ENCODE results near the gene NOP56. TPM values are rescaled to one million over a fixed set of nuclear protein-coding genes. Genes with fewer than 3 reads are reported as not detected.

NOP56 gene
- total and polyA plus RNA-seq, 2 of the 8 experiments (the other 6 are each of a cell fraction or from before 2014, with no cell fraction given): 391 to 677 TPM

DNA sequence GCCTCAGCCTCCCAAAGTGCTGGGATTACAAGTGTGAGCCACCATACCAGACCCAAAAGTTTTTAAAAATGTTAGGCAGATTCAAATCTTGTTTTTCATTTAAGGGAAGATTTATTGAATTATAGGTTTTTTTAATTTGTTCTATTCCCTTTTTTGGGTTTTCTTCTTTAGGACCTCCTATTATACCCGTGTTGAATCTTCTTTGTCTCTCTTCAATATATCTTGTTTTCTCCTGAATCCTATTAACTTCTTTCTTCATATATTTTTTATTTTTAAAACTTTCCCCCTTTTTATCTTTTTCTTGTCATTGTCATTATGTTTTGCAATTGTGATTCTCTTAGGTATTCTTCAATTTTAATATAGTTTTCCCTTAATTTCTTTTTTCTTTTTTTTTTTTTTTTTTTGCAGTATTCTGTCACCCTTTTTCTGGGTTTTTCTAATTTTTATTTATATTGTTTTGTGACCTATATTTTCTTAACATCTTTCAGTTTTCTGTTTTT is 45.9 kb upstream of the NOP56 start:
- no peak overlapping the region for H2BK20ac ChIP-seq (ENCODE audit: low read length)
- H3K9ac ChIP-seq (replicated peaks in 1 of 4; ENCODE audit: extremely low read depth in 1 of 4, low read depth in 3 of 4, low read length in 3 of 4): no peak overlapping the region
- H3K4ac ChIP-seq (replicated peaks; ENCODE audit: insufficient read length, low read depth, low read length): no peak overlapping the region
- no peak overlapping the region for H3K14ac ChIP-seq (ENCODE audit: insufficient read length)
- peaks cover 3 to 10% of the 10 kb centered on the region in 2 experiments; a peak in 3 of 4 replicates for H3K9me3 ChIP-seq (ENCODE audit: insufficient read depth in 2 of 2, low read depth in 1 of 2, low read length in 1 of 2)
- DNase-seq (ENCODE audit: low read depth in 1 of 2, low spot score in 2 of 2): no peak
- WGBS, 2 experiments (ENCODE audit: extremely low coverage in 1 of 2, insufficient coverage in 1 of 2, insufficient read length in 1 of 2, insufficient replicate concordance in 2 of 2, low coverage in 1 of 2, low lambda C conversion rate in 2 of 2, missing lambda C conversion rate in 1 of 2): 81% methylated on average over 1 of the region's 1 CpG; no CpG with 5 or more reads in 1 of the 2 experiments
- H3K23me2 ChIP-seq (ENCODE audit: low read depth, low read length): no peaks in the 10 kb centered on the region; the same call in 1 of the 2 replicates
- H4K91ac ChIP-seq (replicated peaks; ENCODE audit: insufficient read length, low read length): no peak overlapping the region
- no peak for FAIRE-seq
- no peak overlapping the region for H3K23ac ChIP-seq (ENCODE audit: insufficient read length)
- no peak overlapping the region for H2BK15ac ChIP-seq (ENCODE audit: low read length)
- no peak overlapping the region for H3K4me2 ChIP-seq (ENCODE audit: insufficient read depth in 1 of 2, low read depth in 2 of 2, low read length in 2 of 2)
- H3K56ac ChIP-seq (replicated peaks; ENCODE audit: insufficient read length, low read depth, low read length): no peak overlapping the region
- no peak overlapping the region for H2BK12ac ChIP-seq (ENCODE audit: low read depth, low read length)
- H4K20me1 ChIP-seq (replicated peaks in 1 of 2; ENCODE audit: control insufficient read depth in 1 of 2, insufficient read depth in 2 of 2, low read length in 2 of 2): no peaks in the 10 kb centered on the region
- H3K18ac ChIP-seq (ENCODE audit: extremely low read depth, low read length): no peak overlapping the region
- no peaks in the 10 kb centered on the region; a peak in 1 of 8 replicates for H3K36me3 ChIP-seq (ENCODE audit: control insufficient read depth in 2 of 4, insufficient read depth in 4 of 4, low read length in 3 of 4)
- no peak overlapping the region for H4K5ac ChIP-seq (ENCODE audit: insufficient read length, low read depth, low read length)
- H2AK5ac ChIP-seq (ENCODE audit: low read depth, low read length): no peak overlapping the region
- no peaks in the 10 kb centered on the region for H3K79me2 ChIP-seq (ENCODE audit: control insufficient read depth in 1 of 2, insufficient read depth in 2 of 2, low read length in 2 of 2)
- no peak overlapping the region for H2AFZ ChIP-seq (ENCODE audit: low read length)
- no peak overlapping the region for H3K4me3 ChIP-seq (ENCODE audit: extremely low read depth in 1 of 4, insufficient read depth in 2 of 4, low read depth in 3 of 4, low read length in 4 of 4)
- ChIA-PET POLR2A (ENCODE audit: partially characterized antibody) (no interaction called here), CTCF (ENCODE audit: partially characterized antibody) (no interaction called here)
- no peaks in the 10 kb centered on the region for H3K79me1 ChIP-seq (ENCODE audit: low read depth, low read length)
- H2BK120ac ChIP-seq (replicated peaks; ENCODE audit: low read depth, low read length): no peak overlapping the region
- no peak overlapping the region for H4K8ac ChIP-seq (ENCODE audit: extremely low read depth, insufficient read depth, low read length)
- H3K27ac ChIP-seq (ENCODE audit: low read depth, low read length): no peak overlapping the region
- TF ChIP-seq TAF1 (IDR thresholded peaks at IDR 0.05; ENCODE audit: low read depth, low read length) (no peak), YY1 (IDR thresholded peaks at IDR 0.05; ENCODE audit: low read depth, low read length) (no peak), TBP (IDR thresholded peaks at IDR 0.05; ENCODE audit: low read depth, low read length) (no peak)
- no peaks in the 10 kb centered on the region for H3K4me1 ChIP-seq (replicated peaks in 1 of 4; ENCODE audit: control insufficient read depth in 3 of 4, insufficient read depth in 4 of 4, low read length in 3 of 4)
- H2BK5ac ChIP-seq (ENCODE audit: low read depth, low read length): no peak overlapping the region
- peaks cover 0 to 3% (median 0%) of the 10 kb centered on the region in 4 experiments; a peak in 1 of 7 replicates for H3K27me3 ChIP-seq (replicated peaks in 1 of 4; ENCODE audit: control insufficient read depth in 3 of 4, extremely low read depth in 1 of 4, insufficient read depth in 3 of 4, low read length in 3 of 4)
